ENCODE data around the gene GDPD5. TPM values are rescaled to one million over a fixed set of nuclear protein-coding genes. Genes with fewer than 3 reads are reported as not detected.

GDPD5 gene
- polyA plus RNA-seq, 3 donors = 4.9 to 39.0 (median 7.6) TPM

DNA sequence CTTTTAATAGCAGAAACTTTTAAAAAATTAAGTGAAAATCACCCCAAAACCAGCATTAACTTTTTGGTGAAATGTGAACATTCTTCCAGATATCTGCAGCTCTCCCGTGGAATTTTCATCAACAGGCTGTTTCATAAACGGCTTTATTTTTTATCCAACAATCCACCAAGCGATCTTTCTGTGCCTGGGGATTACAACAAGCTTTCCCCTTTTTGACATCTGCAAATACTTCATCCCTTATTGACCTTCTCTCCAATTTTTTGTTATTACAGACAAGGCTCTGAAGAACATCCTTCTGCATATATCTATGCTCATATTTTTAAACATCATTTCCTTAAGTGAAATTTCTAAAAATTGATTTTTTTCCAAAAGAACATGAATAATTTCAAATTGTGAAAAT, 30.5 kb upstream of the GDPD5 start:
- H3K9me3 ChIP-seq (replicated peaks in 1 of 2; ENCODE audit: control insufficient read depth in 1 of 2, insufficient read depth in 1 of 2, low read length in 2 of 2) = no peaks in the 10 kb centered on the region
- H3K4me1 Mint-ChIP-seq = no peaks in the 10 kb centered on the region
- no peak overlapping the region for H3K4me3 Mint-ChIP-seq
- no peak overlapping the region for H2AFZ ChIP-seq (ENCODE audit: insufficient read depth, low read depth, low read length, poor library complexity, severe bottlenecking)
- TF ChIP-seq, protein P1, sequence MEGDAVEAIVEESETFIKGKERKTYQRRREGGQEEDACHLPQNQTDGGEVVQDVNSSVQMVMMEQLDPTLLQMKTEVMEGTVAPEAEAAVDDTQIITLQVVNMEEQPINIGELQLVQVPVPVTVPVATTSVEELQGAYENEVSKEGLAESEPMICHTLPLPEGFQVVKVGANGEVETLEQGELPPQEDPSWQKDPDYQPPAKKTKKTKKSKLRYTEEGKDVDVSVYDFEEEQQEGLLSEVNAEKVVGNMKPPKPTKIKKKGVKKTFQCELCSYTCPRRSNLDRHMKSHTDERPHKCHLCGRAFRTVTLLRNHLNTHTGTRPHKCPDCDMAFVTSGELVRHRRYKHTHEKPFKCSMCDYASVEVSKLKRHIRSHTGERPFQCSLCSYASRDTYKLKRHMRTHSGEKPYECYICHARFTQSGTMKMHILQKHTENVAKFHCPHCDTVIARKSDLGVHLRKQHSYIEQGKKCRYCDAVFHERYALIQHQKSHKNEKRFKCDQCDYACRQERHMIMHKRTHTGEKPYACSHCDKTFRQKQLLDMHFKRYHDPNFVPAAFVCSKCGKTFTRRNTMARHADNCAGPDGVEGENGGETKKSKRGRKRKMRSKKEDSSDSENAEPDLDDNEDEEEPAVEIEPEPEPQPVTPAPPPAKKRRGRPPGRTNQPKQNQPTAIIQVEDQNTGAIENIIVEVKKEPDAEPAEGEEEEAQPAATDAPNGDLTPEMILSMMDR (IDR thresholded peaks at IDR 0.05) = no peak
- no peak overlapping the region for H3K4me3 ChIP-seq (replicated peaks in 1 of 3; ENCODE audit: low read depth in 2 of 3, low read length in 3 of 3)
- no peak overlapping the region for H3K4me2 ChIP-seq (replicated peaks; ENCODE audit: extremely low read depth, low read length, poor library complexity, severe bottlenecking)
- no peak for DNase-seq
- H3K27ac ChIP-seq (ENCODE audit: low read depth in 1 of 2, low read length in 2 of 2) = no peak overlapping the region
- no peaks in the 10 kb centered on the region for H3K79me2 ChIP-seq (ENCODE audit: insufficient read depth, low read length)
- H3K9me3 Mint-ChIP-seq = peaks cover 0 to 2% (median 0%) of the 10 kb centered on the region in 7 donors
- intact Hi-C loops (cut with micrococcal nuclease) = no loop called here
- WGBS (ENCODE audit: insufficient coverage) = 73% methylated on average over 2 of the region's 3 CpGs
- H3K9ac ChIP-seq (ENCODE audit: insufficient read depth, low read length, poor library complexity, severe bottlenecking) = no peak overlapping the region
- peaks cover 5 to 7% of the 10 kb centered on the region in 2 donors for H3K27me3 ChIP-seq (ENCODE audit: control insufficient read depth in 2 of 2, insufficient read depth in 2 of 2, low read length in 2 of 2)
- no peaks in the 10 kb centered on the region for H3K4me1 ChIP-seq (ENCODE audit: control insufficient read depth in 1 of 2, insufficient read depth in 2 of 2, low read length in 2 of 2)
- no peak overlapping the region for H3K27ac Mint-ChIP-seq
- H3K36me3 ChIP-seq (replicated peaks in 1 of 2; ENCODE audit: control insufficient read depth in 1 of 2, insufficient read depth in 2 of 2, low read length in 2 of 2) = no peaks in the 10 kb centered on the region
- H4K20me1 ChIP-seq (ENCODE audit: insufficient read depth, low read length) = no peaks in the 10 kb centered on the region
- no peaks in the 10 kb centered on the region for H3K36me3 Mint-ChIP-seq
- peaks cover 7 to 20% (median 7%) of the 10 kb centered on the region in 3 donors for H3K27me3 Mint-ChIP-seq (ENCODE audit: low read depth in 3 of 3)

DNA sequence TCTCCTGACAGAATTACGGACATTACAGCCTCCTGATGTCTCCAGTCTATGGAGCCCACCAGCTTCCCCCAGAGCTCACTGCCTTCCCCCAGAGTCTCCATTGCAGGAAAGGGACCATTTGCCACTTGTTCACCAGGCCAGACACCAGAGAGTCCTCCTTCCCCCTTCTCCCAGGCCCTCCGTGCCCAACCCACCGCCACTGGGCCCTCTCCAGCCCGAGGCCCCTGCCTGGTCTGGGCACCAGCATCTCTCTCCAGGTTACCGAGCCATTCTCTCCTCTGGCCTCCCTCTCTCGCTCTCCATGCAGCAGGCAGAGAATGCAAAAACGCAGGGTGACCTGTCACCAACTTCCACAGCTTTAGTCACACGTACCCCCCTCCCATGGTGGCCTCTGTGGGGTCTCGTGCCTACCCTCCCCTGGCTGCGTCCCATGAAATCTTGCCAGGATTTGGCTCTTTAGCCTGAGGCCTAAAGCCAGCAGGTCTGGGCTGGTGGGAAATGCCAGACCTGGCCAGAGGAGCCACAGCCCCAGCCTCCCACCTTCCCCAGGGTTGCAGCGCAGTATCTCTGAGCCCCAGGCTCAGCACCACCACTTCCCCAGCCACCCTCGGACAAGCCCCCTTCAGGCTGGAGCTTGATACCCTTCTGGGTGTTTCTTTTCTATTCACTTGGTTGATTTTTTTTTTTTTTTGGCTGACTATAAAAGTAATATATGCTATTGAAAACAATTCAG, 29.5 kb upstream of the GDPD5 start:
- Mint-ChIP-seq H3K36me3 (no peaks in the 10 kb centered on the region), H3K4me1 (no peaks in the 10 kb centered on the region), H3K27me3 (ENCODE audit: low read depth in 3 of 3) (peaks cover 3 to 11% (median 8%) of the 10 kb centered on the region in 3 donors), H3K27ac (peak overlapping the region in 1 of 7 donors; percentile 36), H3K9me3 (no peaks in the 10 kb centered on the region), H3K4me3 (no peak overlapping the region)
- TF ChIP-seq, protein P1 (IDR thresholded peaks at IDR 0.05) = no peak
- H3K9me3 ChIP-seq (replicated peaks in 1 of 2; ENCODE audit: control insufficient read depth in 1 of 2, insufficient read depth in 1 of 2, low read length in 2 of 2) = no peaks in the 10 kb centered on the region
- H4K20me1 ChIP-seq (ENCODE audit: insufficient read depth, low read length) = no peaks in the 10 kb centered on the region
- H3K36me3 ChIP-seq (replicated peaks in 1 of 2; ENCODE audit: control insufficient read depth in 1 of 2, insufficient read depth in 2 of 2, low read length in 2 of 2) = no peaks in the 10 kb centered on the region
- H3K27me3 ChIP-seq (ENCODE audit: control insufficient read depth in 2 of 2, insufficient read depth in 2 of 2, low read length in 2 of 2) = no peaks in the 10 kb centered on the region
- H3K79me2 ChIP-seq (ENCODE audit: insufficient read depth, low read length) = no peaks in the 10 kb centered on the region
- no peak overlapping the region for H3K4me3 ChIP-seq (replicated peaks in 1 of 3; ENCODE audit: low read depth in 2 of 3, low read length in 3 of 3)
- no peaks in the 10 kb centered on the region for H3K4me1 ChIP-seq (ENCODE audit: control insufficient read depth in 1 of 2, insufficient read depth in 2 of 2, low read length in 2 of 2)
- intact Hi-C loops (cut with micrococcal nuclease) = no loop called here
- no peak overlapping the region for H3K9ac ChIP-seq (ENCODE audit: insufficient read depth, low read length, poor library complexity, severe bottlenecking)
- no peak overlapping the region for H3K4me2 ChIP-seq (replicated peaks; ENCODE audit: extremely low read depth, low read length, poor library complexity, severe bottlenecking)
- DNase-seq = no peak
- no peak overlapping the region for H2AFZ ChIP-seq (ENCODE audit: insufficient read depth, low read depth, low read length, poor library complexity, severe bottlenecking)
- 95% methylated on average over 10 of the region's 12 CpGs for WGBS (ENCODE audit: insufficient coverage)
- no peak overlapping the region for H3K27ac ChIP-seq (ENCODE audit: low read depth in 1 of 2, low read length in 2 of 2)
